Ramos (cell line): ENCODE results near the gene LDLRAP1.
"Not testable (repeated sequence)": the region's sequence is repeated elsewhere in the genome, so short reads cannot be mapped to it uniquely, and the experiment has no call there.

Experiments used
- in situ Hi-C: fragments of 300-500 bp; cut with MboI; formaldehyde crosslinking; loops from one replicate; pipeline ENCODE4 v1.14.3; 2022; ENCODE audit warnings: low sequenced_read_pairs; ENCODE audit not compliant: unreplicated experiment

LDLRAP1 gene

GRCh38 chr1:25571522-25571970 lies 28.1 kb downstream of the LDLRAP1 start:
- in situ Hi-C loops, result no loop called here

DNA sequence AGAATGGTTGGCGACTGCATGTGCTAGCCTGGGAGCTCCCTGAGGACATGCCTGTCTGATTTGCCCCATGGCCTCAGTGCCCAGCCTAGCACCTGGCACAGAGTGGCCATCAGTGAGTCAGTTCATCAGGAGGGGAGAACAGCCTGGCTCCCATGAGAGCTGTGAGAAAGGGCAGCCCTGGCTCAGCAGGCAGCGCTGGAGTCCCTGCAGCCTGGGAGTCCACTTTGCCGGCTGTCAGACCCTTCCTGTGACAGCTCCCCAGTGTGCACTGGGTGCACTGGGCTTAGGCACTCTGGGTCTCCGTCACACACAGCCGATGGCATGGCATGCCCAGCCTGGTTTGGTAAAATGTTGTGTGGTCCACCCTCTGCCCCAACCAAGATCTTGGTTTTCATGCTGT lies 28.7 kb downstream of the LDLRAP1 start:
- in situ Hi-C loops, result no loop called here

GRCh38 chr1:25572708-25573590 lies 29.5 kb downstream of the LDLRAP1 start:
- in situ Hi-C loops, result no loop called here

GRCh38 chr1:25573591-25573930 lies 30.2 kb downstream of the LDLRAP1 start:
- in situ Hi-C loops, result no loop called here

DNA sequence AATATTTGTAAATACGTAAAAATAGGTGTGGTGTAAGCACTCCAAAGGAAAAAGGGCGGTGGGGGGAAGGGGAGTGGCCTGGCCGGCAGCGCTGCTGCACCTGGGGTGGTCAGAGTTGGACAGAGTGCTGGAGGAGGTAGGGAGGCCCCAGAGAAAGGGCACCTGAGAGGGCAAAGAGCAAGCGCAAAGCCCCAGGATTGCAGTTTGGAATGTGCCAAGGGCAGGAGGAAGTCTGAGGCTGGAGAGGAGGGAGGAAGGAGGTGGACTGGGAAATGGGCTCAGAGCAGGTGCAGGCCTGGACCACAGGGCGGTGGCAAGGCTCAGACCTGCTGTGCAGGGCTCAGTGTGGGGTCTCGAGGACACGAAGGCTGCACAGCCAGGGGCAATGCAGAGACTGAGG lies 30.6 kb downstream of the LDLRAP1 start:
- in situ Hi-C loops, result no loop called here

DNA sequence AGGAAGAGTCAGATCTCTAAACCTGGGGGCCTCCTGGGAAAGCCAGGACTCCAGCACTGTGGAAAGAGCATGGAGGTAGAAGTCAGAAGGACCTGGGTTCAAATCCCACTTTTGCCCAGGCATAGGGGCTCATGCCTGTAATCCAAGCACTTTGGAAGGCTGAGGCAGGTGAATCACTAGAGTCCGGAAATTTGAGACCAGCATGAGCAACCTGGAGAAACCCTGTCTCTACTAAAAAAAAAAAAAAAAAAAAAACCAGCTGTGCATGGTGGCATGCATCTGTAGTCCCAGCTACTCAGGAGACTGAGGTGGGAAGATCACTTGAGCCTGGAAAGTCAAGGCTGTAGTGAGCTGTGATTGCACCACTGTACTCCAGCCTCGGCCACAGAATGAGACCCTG lies 31.8 kb downstream of the LDLRAP1 start:
- in situ Hi-C loops, result no loop called here

GRCh38 chr1:25576459-25577133 lies 33.2 kb downstream of the LDLRAP1 start:
- in situ Hi-C loops, result no loop called here

DNA sequence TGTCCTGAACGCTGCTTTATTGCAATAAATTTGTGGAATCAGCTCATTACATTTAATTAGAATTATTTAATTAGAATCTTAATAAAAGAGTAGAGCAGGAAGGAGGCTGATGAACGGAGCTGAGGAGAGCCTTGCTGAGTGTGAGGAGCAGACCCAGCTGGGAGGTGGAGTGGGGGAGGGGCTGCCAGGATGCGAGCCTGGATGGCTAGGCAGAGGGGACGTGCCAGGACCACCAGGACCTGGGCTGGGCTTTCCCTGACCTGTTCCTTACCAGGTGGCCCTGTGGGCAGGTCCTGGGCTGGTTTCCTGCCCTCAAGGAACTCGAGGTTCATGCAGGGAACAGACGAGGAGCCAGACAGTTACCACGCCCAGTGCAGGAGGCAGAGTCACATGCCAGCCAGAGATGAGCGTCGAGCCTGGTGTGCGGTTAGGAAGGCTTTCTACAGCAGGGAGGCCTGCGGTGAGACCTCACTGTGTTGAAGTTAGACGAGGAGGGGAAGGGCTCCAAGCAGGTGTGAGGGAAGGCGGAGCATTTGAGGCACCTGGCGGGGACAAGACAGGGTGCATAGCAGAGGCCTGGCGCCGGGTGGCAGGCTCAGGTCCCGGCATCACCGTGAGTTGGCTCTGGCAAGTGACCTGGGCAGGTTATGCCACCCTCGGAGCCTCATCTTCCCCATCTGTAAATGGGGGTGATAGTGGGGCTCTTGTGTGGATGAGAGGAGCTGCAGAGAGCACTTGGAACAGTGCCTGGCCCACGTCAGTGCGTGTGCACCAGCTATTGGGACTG lies 33.9 kb downstream of the LDLRAP1 start:
- in situ Hi-C loops, result no loop called here

DNA sequence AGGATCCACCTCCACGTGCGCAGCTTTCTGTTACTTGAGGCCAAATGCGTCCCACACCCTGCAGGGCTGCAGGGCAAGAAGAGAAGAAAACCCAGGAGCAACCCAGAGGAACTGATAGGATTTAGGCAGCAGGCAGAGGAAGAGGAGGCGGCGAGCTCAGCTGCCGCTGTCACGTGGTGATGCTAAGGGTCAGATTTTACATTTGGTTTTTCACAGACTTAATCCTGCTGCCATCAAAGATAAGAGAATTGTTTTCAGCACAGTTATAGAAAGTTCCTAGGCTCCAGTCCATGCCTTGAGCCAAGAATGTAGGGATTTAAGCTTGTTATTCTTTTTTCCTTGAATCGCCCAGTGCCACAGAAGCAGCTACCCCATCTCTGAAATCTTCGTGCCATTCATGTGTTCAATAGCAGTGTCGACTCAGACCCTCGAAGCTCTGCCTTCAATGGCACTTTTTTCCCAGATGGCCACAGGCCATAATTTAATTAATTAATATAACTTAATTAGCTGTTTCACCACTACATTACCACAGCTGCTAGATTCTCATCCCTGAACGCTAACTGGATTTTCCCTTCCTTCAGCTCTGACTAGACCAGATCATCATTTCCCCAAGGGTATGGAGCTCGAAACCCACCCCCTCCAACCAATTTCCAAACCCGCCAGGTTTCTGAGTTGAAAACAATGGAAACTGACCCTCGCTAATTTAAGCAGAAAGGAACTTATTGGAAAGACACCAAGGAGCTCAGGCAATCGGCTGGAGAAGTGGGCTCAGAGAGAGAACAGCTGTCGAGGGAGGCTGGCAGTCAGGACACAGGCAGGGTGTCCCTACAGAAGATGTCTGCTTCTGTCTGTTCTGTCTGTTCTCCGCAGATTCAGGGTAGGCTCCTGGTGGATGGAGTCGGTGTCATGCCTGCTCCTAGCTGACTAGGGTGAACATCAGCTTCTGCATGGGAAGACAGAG lies 36.2 kb downstream of the LDLRAP1 start:
- in situ Hi-C loops, result no loop called here

- in situ Hi-C loops, result no loop called here
These were observed 37.5 kb downstream of the LDLRAP1 start for GRCh38 chr1:25580927-25581326.

GRCh38 chr1:25581764-25582163 lies 38.4 kb downstream of the LDLRAP1 start:
- in situ Hi-C loops, result no loop called here

- in situ Hi-C loops, result no loop called here
These were observed 40.3 kb downstream of the LDLRAP1 start for GRCh38 chr1:25583519-25584370.

GRCh38 chr1:25586181-25586588 lies 42.8 kb downstream of the LDLRAP1 start:
- in situ Hi-C loops, result no loop called here

DNA sequence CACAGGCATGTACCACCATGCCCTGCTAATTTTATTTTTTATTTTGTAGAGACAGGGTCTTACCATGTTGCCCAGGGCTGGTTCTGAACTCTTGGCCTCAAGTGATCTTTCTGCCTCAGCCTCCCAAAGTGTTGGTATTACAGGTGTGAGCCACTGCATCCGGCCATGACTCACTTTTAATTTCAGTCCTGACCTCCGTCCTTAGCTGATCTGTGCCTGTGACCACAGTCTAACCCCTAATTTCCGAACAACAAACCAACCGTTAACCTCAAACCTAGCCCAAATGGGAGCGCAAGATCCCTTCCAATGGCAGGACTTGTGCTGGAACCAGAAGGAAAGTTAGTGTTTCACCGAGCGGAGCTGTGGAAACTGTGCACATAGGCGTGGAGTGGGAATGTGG lies 43.9 kb downstream of the LDLRAP1 start:
- in situ Hi-C loops, result no loop called here

DNA sequence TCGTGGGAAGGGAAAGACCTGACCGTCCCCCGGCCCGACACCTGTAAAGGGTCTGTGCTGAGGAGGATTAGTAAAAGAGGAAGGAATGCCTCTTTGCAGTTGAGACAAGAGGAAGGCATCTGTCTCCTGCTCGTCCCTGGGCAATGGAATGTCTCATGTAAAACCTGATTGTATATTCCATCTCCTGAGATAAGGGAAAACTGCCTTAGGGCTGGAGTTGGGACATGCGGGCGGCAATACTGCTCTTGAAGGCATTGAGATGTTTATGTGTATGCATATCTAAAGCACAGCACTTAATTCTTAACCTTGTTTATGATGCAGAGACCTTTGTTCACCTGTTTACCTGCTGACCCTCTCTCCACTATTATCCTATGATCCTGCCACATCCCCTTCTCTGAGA lies 44.8 kb downstream of the LDLRAP1 start:
- in situ Hi-C loops, result not testable (repeated sequence)

DNA sequence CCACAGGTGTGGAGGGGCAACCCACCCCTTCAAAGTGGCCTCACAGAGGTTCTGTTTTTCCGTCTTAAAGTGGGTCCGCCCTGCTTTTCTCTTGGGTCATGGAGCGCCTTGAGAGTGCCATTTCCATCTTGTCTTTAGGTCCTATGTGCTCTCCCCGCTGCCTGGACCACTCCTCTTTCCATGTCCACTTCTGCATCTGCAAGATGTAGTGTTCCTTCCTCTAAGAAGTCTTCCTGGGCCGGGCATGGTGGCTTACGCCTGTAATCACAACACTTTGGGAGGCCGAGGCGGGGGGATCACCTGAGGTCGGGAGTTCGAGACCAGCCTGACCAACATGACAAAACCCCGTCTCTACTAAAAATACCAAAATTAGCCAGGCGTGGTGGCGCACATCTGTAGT lies 45.4 kb downstream of the LDLRAP1 start:
- in situ Hi-C loops, result not testable (repeated sequence)

GRCh38 chr1:25590096-25590824 lies 46.9 kb downstream of the LDLRAP1 start:
- in situ Hi-C loops, result no loop called here

- in situ Hi-C loops, result no loop called here
These were observed 50.5 kb downstream of the LDLRAP1 start for GRCh38 chr1:25593861-25594260.
